GM19239 (cell line): ENCODE results near the gene ACAA2.

Experiments used
- DNase-seq: peaks from one replicate; pipeline ENCODE4 v3.0.0; 2011; ENCODE audit warnings: low spot score; ENCODE audit not compliant: insufficient read length
- FAIRE-seq: peaks from 2 replicates; lab custom pipeline; 2011; peaks lifted over from hg19 to GRCh38; lab: Jason Lieb, UNC

The ACAA2 gene, protein sequence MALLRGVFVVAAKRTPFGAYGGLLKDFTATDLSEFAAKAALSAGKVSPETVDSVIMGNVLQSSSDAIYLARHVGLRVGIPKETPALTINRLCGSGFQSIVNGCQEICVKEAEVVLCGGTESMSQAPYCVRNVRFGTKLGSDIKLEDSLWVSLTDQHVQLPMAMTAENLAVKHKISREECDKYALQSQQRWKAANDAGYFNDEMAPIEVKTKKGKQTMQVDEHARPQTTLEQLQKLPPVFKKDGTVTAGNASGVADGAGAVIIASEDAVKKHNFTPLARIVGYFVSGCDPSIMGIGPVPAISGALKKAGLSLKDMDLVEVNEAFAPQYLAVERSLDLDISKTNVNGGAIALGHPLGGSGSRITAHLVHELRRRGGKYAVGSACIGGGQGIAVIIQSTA

DNA sequence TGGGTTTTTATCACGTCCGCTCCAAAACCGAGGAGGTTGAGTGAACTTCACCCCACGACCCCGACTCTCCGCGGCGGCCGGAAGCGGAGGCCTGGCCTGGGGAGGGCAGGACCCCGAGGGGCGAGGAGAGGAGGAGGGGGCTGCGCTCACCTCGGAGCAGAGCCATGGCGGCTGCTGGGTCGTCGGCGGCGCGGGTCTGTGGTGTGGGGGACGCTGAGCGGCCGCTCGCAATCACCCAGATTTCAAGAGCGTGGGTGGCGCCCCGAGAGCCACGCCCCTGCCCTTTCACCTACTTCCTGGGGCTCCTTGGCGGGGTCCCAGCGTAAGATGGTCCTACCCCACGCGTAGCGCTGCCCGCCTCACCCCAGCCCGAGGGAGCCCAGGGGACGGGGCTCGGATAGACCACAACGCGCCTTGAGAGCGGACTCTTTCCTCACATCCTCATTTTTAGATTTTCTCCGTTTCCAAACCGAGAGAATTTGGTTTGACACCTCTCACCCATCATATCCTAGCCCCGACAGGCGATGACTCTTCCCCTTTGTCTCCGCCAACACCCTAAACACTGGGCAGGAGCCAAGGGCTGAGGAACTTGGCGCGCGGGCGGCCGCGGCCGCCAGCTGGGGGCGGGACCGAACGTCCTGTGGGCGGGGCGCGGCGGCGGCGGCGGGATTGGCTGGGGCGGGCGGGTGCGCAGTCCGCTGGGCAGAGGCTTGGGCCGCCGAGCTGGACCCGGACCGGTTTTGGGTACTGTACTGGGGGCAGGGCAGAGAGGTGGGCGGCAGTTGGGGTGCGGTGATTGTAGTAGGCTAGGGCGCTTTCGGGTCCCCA lies at the start of gene ACAA2:
ACAA2 (minus strand) TSS at position 215 of the 828 bp plus-strand sequence; CDS start at position 166, 49 bp downstream.
- DNase-seq (peak; percentile 71), FAIRE-seq (peak; percentile 91)

DNA sequence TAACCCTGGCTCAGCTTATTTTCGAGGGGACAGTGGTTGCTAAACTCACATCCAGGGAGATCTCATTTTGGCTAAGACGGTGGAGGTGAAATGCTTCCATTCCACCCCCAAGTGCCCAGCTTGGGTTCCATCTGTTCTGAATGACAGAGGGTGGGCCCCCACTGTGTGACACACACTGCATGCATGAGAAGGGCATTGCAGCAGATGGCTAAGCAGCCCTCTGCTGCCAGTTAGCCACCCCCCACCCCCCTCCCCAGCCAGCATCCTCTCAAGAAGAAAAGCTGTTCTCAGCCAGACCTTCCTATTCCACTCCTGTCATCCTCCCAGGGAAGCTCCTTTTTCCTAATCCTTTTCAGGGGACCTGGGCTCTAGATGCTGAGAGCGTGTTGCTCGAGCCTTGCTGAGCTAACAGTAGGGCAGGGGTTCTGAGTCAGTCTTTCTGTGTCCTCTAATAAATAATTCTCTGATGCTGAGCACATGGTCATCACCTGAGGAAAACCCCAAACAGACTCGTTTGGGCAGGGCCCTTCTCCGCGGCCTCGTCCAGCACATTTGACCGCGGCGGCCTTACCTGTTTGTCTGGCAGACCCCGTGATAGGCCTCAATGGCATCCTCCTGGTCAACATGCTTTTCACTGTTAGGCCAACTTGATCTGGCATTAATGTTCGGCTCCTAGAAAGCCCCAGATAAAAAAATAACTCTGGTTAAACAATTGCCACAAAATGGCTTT lies 49.5 kb upstream of the ACAA2 start:
- FAIRE-seq (no peak), DNase-seq (no peak)

DNA sequence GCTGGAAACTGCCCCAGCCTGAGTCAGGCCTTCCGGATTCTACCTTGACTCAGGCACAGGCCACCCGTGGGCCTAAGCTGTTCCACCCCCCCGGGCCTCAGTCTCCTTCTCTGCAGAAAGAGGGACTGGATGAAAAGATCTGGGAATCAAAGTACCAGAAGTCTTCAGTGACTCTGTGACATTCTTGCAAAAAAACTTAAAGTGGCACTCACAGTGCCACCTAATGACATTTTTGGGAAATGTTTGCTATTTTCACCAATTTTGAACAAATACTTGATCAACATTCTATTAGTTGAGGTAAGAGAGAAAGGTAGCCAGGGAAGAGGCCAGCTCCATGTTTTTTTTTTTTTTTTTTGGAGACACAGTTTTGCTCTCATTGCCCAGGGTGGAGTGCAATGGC lies 48.3 kb upstream of the ACAA2 start:
- DNase-seq, result no peak
- FAIRE-seq, result peak; percentile 76

GRCh38 chr18:49859725-49860124 lies 46.4 kb upstream of the ACAA2 start:
- DNase-seq, result no peak
- no peak for FAIRE-seq

DNA sequence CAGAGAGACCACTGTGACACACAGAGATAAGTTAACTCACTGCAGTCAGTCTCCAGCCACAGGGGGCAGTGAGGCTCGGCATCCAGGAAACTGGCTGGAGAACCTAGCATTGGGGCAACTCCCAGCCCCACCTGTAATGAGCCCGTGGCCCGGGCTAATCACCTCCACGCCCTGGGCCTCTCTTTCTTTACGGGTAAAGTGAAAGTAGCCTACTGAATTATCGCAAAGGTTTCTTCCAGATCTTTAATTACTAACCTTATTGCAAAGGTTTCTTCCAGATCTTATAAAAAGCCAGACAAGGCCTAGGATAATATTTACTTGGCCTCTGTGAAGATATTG lies 45.7 kb upstream of the ACAA2 start:
- FAIRE-seq (no peak), DNase-seq (no peak)

DNA sequence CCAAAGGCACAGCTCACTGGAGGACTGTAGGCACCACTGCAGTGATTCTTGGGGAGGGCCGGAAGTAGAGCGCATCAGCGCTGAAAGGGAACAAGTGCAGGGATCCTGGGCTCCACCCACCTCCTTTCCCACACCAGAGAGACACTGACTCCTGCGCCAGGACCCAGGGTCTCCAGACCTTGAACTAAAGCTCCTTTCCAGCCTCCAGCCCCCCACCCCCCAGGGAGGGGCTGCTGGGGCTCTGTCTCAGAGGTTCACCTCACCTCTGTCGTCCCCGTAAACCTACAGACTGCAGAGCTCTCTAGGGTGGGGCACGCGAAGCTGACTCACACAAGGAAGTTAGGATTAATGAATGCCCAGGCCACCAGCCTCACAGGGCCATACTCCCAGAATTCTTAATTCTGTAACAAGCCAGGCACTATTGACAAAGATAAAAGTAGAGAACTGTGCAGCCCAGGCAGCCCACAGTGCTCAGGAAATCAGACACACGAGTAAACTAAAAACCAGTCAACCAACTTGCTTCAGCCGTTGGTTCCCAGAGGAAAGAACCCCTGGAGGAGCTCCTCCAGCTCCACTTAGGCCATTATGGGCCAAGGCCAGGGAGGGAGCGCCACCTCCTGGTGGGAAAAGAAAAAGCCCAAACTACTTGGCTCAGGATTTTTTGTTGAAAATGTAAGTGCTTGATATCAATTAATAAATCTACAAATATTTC lies 45.1 kb upstream of the ACAA2 start:
- FAIRE-seq, result peak; percentile 76
- DNase-seq, result peak; percentile 69

DNA sequence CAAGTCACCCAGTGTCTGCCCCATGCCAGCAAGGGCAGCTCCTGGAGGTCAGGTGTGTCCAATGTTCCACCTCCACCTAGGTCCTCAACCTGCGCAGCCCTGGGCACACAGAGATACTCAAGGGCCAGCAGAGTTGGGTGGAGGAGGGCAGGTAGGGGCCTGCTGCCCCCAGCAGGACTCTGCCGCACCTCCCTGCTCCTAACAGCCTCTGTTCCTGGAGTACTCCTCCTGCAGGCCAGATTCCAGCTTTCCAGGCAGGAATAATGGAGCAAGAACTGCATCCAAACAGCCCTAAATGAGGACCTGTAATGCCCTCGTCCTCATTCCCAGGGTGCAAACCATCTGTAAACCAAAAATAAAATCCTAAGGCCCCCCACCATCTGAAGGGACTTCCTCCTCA lies 44.4 kb upstream of the ACAA2 start:
- no peak for FAIRE-seq
- no peak for DNase-seq

DNA sequence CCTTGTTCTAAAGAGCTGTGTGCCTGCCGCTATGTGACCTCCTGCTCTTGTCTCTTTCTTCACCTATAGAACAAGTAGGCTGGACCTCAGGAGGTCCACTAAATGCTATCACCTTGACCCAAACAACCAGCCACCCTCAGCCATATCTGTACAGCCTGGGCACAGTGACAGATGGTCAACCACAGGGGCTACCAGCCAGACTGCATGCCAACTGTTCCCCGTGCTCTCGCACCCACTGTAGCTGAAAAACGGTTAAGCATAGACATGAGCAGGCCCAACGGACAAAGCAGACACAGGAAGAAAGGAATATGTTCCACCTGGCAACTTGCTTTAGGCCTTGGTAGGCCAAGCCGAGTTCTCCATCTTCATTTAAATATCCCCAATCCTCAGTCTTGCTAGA lies 43.2 kb upstream of the ACAA2 start:
- no peak for FAIRE-seq
- DNase-seq, result no peak

DNA sequence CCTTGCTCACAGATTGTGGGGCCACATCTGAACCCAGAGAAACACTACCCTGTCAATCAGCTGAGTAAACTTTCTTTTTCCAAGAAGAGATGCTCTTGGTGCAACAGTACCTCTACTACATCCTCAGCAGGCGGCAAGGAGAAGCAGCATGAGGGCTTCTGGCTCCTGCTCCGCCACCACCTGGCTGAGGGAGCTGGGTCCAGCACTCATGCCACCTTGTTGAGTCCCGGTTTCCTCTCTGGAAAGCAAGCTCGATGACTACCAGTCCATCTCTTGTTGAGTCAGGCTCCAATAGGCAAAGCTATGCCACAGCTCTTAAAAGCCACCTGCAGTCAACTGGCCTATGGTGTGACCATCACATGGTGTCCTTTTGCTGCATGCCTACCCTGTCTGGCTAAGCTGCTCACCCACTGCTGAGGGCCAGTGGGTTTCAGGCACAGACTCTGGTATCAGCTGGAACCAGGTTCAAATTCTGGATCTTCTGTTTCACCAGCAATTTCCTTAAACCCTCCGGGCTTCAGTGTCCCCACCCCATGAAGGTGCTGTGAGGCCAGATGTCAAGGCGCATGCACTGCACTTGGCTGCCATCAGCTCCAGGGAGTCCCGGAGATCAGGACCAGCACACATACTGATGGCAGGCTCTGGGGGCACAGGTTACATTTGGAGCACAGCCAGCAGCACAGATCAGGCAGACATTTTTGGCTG lies 42.5 kb upstream of the ACAA2 start:
- FAIRE-seq (no peak), DNase-seq (no peak)

DNA sequence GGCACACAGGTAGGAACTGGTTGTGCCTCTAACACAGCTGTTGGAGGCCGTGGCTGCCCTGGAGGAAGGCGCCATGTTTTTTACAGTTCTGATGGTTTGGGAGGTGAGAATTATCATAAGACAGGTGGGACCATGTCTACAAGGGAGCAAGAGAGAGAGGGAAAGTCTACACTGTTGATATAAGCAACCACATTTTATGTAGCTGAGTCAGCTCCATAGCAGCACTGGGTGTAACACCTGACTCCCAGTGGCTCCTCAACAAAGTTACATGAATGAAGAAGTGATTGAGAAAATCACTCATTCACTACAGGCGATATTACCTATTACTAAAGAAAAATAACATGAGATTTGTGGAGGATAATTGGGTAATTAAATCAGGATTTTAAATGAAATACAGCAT lies 41.3 kb upstream of the ACAA2 start:
- FAIRE-seq (no peak), DNase-seq (no peak)

GRCh38 chr18:49853436-49853835 lies 40.1 kb upstream of the ACAA2 start:
- no peak for FAIRE-seq
- no peak for DNase-seq

GRCh38 chr18:49853011-49853410 lies 39.7 kb upstream of the ACAA2 start:
- FAIRE-seq (no peak), DNase-seq (no peak)

- no peak for FAIRE-seq
- no peak for DNase-seq
Measured at GRCh38 chr18:49851624-49852023, 38.3 kb upstream of the ACAA2 start.

DNA sequence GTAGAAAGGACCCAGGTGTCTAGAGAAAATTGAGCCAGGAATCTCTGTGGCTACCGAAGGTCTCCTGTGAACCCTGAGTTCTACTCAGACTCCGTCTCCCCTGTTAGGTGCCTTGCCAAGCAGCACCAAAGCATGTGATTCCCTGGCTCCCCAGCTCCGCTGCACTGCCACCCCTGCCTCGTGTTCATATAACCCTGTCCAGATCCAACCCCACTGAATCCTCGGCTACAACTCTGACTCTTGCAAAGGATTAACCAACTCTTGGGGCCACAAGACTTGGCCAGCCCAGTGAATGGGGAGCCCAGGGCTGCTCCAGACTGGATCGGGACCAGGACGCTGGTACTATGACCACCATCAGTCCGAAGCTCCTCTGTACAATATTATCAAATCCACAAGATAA lies 37.3 kb upstream of the ACAA2 start:
- FAIRE-seq (no peak), DNase-seq (no peak)

DNA sequence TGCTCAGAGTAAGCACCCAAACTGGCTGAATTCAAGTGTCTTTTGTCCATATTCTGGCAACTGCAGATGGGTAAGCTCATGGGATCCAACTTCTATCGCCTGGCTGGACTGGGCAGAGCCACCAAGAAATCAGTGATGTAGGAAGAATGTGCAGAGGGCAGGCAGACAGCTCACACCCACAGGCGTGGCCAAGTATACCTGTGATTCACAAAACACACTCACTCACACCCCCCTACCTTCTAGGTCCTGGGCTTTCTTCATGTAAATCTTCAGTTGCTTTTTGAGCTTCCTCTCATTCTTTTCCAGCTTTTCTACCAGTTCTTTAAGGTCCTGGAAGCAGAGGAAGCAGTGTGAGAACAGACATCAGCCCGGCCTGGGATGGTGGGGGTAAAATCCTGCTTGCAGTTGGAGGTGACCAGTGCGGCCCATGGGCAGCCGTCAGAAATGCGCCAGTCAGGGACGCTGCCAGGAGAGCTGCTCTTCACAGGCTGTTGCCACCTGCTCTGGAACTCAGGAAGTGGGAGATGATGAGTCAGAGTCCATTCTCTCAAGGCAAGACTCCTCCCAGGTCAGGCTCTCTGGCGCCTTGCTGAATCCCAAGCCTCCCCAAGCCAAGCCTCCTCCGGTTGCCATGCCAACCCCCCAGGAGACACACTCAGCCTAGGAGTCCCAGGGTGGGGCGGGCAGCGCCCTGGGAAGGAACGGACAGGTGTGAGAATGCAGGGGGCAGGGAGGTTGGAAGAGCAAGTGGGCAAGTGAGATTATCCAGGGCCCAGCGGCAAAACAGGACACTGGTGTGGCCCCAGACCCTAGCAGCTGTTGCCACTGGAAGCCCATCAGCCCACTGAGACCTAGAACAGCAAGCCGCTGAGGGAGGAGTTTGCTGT lies 36.2 kb upstream of the ACAA2 start:
- no peak for DNase-seq
- no peak for FAIRE-seq

- DNase-seq (no peak), FAIRE-seq (no peak)
Measured at GRCh38 chr18:49848115-49848514, 34.8 kb upstream of the ACAA2 start.

- FAIRE-seq (no peak), DNase-seq (no peak)
Measured at GRCh38 chr18:49847524-49847923, 34.2 kb upstream of the ACAA2 start.

GRCh38 chr18:49846718-49847470 lies 33.6 kb upstream of the ACAA2 start:
- DNase-seq, result no peak
- no peak for FAIRE-seq
